OCI-LY3 (cell line): Measurements from ENCODE around the gene PC.

Experiments used
- H2AFZ ChIP-seq: fragments of 200-600, 300-600 bp; shearing (Covaris generic); 2 replicates; pipeline ENCODE4 v1.6.0; 2014; ENCODE audit warnings: antibody characterized with exemption, low read depth, low read length
- H3K27ac ChIP-seq: fragments of 200-600, 300-600 bp; sonication (generic); 2 replicates; pipeline ENCODE4 v1.5.1; 2014; ENCODE audit warnings: mild to moderate bottlenecking, low read length, moderate library complexity, mixed read lengths
- H3K27me3 ChIP-seq: fragments of 200-600, 300-600 bp; sonication (generic); 2 replicates; pipeline ENCODE4 v1.6.1; 2014; ENCODE audit warnings: low read depth, low read length, mixed read lengths
- H3K36me3 ChIP-seq: fragments of 200-600, 300-600 bp; sonication (generic); replicated peaks from 2 replicates; pipeline ENCODE3; 2014; ENCODE audit warnings: low read depth, low read length, mixed read lengths
- H3K4me1 ChIP-seq: fragments of 300-600, 200-600 bp; sonication (generic); 2 replicates; pipeline ENCODE4 v1.6.1; 2014; ENCODE audit warnings: low read length, mixed read lengths
- H3K4me2 ChIP-seq: fragments of 200-600, 300-600 bp; sonication (generic); 2 replicates; pipeline ENCODE4 v1.6.1; 2014; ENCODE audit warnings: low read length, mixed read lengths
- H3K4me3 ChIP-seq: fragments of 300-600, 200-600 bp; sonication (generic); 2 replicates; pipeline ENCODE4 v1.5.1; 2014; ENCODE audit warnings: antibody characterized with exemption, mild to moderate bottlenecking, low read length, moderate library complexity
- H3K79me2 ChIP-seq: fragments of 300-600, 200-600 bp; shearing (Covaris generic); 2 replicates; pipeline ENCODE4 v1.6.1; 2014; ENCODE audit warnings: mild to moderate bottlenecking, low read length, mixed read lengths
- H3K9ac ChIP-seq: fragments of 300-600, 200-600 bp; shearing (Covaris generic); 2 replicates; pipeline ENCODE4 v1.6.0; 2014; ENCODE audit warnings: mild to moderate bottlenecking, low read length, moderate library complexity
- H3K9me3 ChIP-seq: fragments of 200-600, 300-600 bp; shearing (Covaris generic); 2 replicates; pipeline ENCODE4 v1.6.1; 2014; ENCODE audit warnings: low read length, mixed read lengths; ENCODE audit not compliant: insufficient read depth
- H4K20me1 ChIP-seq: fragments of 200-600, 300-600 bp; sonication (generic); 2 replicates; pipeline ENCODE4 v1.6.1; 2016; ENCODE audit warnings: low read length, mixed read lengths; ENCODE audit not compliant: insufficient read depth
- CTCF ChIP-seq: fragments of 200-600, 300-600 bp; sonication (generic); IDR thresholded peaks from 2 replicates; pipeline ENCODE4 v1.5.1; 2014; ENCODE audit warnings: antibody characterized with exemption, low read length, low read depth
- EZH2phosphoT487 ChIP-seq: fragments of 200-600 bp; shearing (Covaris generic); IDR thresholded peaks from 2 replicates; pipeline ENCODE4 v1.6.1; 2018; ENCODE audit warnings: antibody characterized with exemption, mixed run types, low read depth

PC gene

GRCh38 chr11:66910016-66910415, 48.2 kb downstream of the PC start:
- H2AFZ ChIP-seq: no peak overlapping the region
- H3K27ac ChIP-seq: no peak overlapping the region
- H3K4me3 ChIP-seq: no peak overlapping the region
- H3K4me2 ChIP-seq: no peak overlapping the region
- peaks cover 6% of the 10 kb centered on the region; the same call in 1 of the 2 replicates for H3K27me3 ChIP-seq
- H3K9me3 ChIP-seq: no peaks in the 10 kb centered on the region
- H3K79me2 ChIP-seq: no peaks in the 10 kb centered on the region
- TF ChIP-seq CTCF (no peak), EZH2phosphoT487 (no peak)
- H3K36me3 ChIP-seq: no peaks in the 10 kb centered on the region
- no peak overlapping the region for H3K9ac ChIP-seq
- peaks cover 1% of the 10 kb centered on the region for H3K4me1 ChIP-seq
- no peaks in the 10 kb centered on the region for H4K20me1 ChIP-seq

- TF ChIP-seq CTCF (no peak), EZH2phosphoT487 (no peak)
- no peak overlapping the region for H2AFZ ChIP-seq
- no peak overlapping the region for H3K9ac ChIP-seq
- H3K27me3 ChIP-seq: peaks cover 6% of the 10 kb centered on the region; the same call in 1 of the 2 replicates
- H3K4me3 ChIP-seq: no peak overlapping the region
- no peak overlapping the region for H3K27ac ChIP-seq
- H3K4me2 ChIP-seq: no peak overlapping the region
- peaks cover 10% of the 10 kb centered on the region for H3K4me1 ChIP-seq
- H3K79me2 ChIP-seq: no peaks in the 10 kb centered on the region
- no peaks in the 10 kb centered on the region for H3K9me3 ChIP-seq
- H3K36me3 ChIP-seq: no peaks in the 10 kb centered on the region
- no peaks in the 10 kb centered on the region for H4K20me1 ChIP-seq
These were observed 49.0 kb downstream of the PC start for GRCh38 chr11:66909181-66909580.

- no peak overlapping the region for H3K27ac ChIP-seq
- no peak overlapping the region for H2AFZ ChIP-seq
- H3K9ac ChIP-seq: no peak overlapping the region
- peaks cover 18% of the 10 kb centered on the region for H3K4me1 ChIP-seq
- no peak overlapping the region for H3K4me2 ChIP-seq
- H3K79me2 ChIP-seq: no peaks in the 10 kb centered on the region
- H3K4me3 ChIP-seq: no peak overlapping the region
- no peak for TF ChIP-seq CTCF
- TF ChIP-seq EZH2phosphoT487: no peak
- H3K27me3 ChIP-seq: peaks cover 6% of the 10 kb centered on the region; the same call in 1 of the 2 replicates
- no peaks in the 10 kb centered on the region for H3K36me3 ChIP-seq
- no peaks in the 10 kb centered on the region for H3K9me3 ChIP-seq
- H4K20me1 ChIP-seq: no peaks in the 10 kb centered on the region
These were observed 50.2 kb downstream of the PC start for GRCh38 chr11:66907751-66908630.

GRCh38 chr11:66906061-66906733, 52.0 kb downstream of the PC start:
- H3K9ac ChIP-seq: no peak overlapping the region
- no peak for TF ChIP-seq CTCF
- TF ChIP-seq EZH2phosphoT487: no peak
- H3K79me2 ChIP-seq: no peaks in the 10 kb centered on the region
- H3K27me3 ChIP-seq: peaks cover 6% of the 10 kb centered on the region; the same call in 1 of the 2 replicates
- no peaks in the 10 kb centered on the region for H3K36me3 ChIP-seq
- no peaks in the 10 kb centered on the region for H3K9me3 ChIP-seq
- no peak overlapping the region for H3K4me3 ChIP-seq
- H2AFZ ChIP-seq: no peak overlapping the region
- no peaks in the 10 kb centered on the region for H4K20me1 ChIP-seq
- peaks cover 31% of the 10 kb centered on the region for H3K4me1 ChIP-seq
- H3K27ac ChIP-seq: no peak overlapping the region
- H3K4me2 ChIP-seq: no peak overlapping the region
